ENCODE results near the gene HIP1.
"Not testable (repeated sequence)": the region's sequence is repeated elsewhere in the genome, so short reads cannot be mapped to it uniquely, and the experiment has no call there.

Gene HIP1

GRCh38 chr7:75738604-75738974 is at the start of gene HIP1:
Gene HIP1, minus strand, starts transcription at chr7:75738941. Its CDS starts 21 bp downstream, at chr7:75738920.
- ChIA-PET POLR2A (interaction anchor here (0.9 kb wide), 1 partner anchor 26 kb away, joined by 4 read pairs; no protein-coding TSS in a partner anchor), CTCF (no interaction called here)

GRCh38 chr7:75788154-75788847 is 49.6 kb upstream of the HIP1 start:
- DNase-seq (ENCODE audit: low read depth, low spot score); H3K4me3 ChIP-seq (ENCODE audit: low read depth, low read length); CTCF ChIA-PET; POLR2A ChIA-PET: not testable (repeated sequence)

More at GRCh38 chr7:75738604-75738974, at the start of gene HIP1:
- no peak for DNase-seq (ENCODE audit: low read depth, low spot score)
- H3K4me3 ChIP-seq (ENCODE audit: low read depth, low read length), result peak within 1 kb of the TSS; percentile 94
- TF ChIP-seq CTCF (IDR thresholded peaks at IDR 0.05; ENCODE audit: insufficient read depth, low read length, missing control alignments), result no peak

- CTCF ChIA-PET, result interaction anchor here (0.6 kb wide), 1 partner anchor 89 kb away, joined by 3 read pairs; no protein-coding TSS in a partner anchor
- DNase-seq (ENCODE audit: low read depth, low spot score); H3K4me3 ChIP-seq (ENCODE audit: low read depth, low read length); POLR2A ChIA-PET: not testable (repeated sequence)
Observed at GRCh38 chr7:75783058-75783457, 44.3 kb upstream of the HIP1 start.

GRCh38 chr7:75780647-75781273 is 42.0 kb upstream of the HIP1 start:
- DNase-seq (ENCODE audit: low read depth, low spot score); CTCF ChIA-PET; H3K4me3 ChIP-seq (ENCODE audit: low read depth, low read length); POLR2A ChIA-PET: not testable (repeated sequence)

GRCh38 chr7:75779516-75779915 is 40.8 kb upstream of the HIP1 start:
- CTCF ChIA-PET; H3K4me3 ChIP-seq (ENCODE audit: low read depth, low read length); DNase-seq (ENCODE audit: low read depth, low spot score); POLR2A ChIA-PET: not testable (repeated sequence)

DNA sequence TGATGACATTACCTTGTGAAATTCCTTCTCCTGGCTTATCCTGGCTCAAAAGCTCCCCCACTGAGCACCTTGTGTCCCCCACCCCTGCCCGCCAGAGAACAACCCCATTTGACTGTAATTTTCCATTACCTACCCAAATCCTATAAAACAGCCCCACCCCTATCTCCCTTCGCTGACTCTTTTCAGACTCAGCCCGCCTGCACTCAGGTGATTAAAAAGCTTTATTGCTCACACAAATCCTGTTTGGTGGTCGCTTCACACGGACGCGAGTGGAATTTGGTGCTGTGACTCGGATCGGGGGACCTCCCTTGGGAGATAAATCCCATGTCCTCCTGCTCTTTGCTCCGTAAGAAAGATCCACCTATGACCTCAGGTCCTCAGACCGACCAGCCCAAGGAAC is 40.3 kb upstream of the HIP1 start:
- CTCF ChIA-PET; H3K4me3 ChIP-seq (ENCODE audit: low read depth, low read length); DNase-seq (ENCODE audit: low read depth, low spot score); POLR2A ChIA-PET: not testable (repeated sequence)

GRCh38 chr7:75776295-75776971 is 37.7 kb upstream of the HIP1 start:
- ChIA-PET CTCF (interaction anchor here (1.5 to 1.8 kb wide), 2 partner anchors 14 to 244 kb away, joined by 6 to 8 read pairs; no protein-coding TSS in a partner anchor), POLR2A (no interaction called here)
- H3K4me3 ChIP-seq (ENCODE audit: low read depth, low read length), result no peak overlapping the region
- no peak for TF ChIP-seq CTCF (IDR thresholded peaks at IDR 0.05; ENCODE audit: insufficient read depth, low read length, missing control alignments)
- DNase-seq (ENCODE audit: low read depth, low spot score), result peak; percentile 77

DNA sequence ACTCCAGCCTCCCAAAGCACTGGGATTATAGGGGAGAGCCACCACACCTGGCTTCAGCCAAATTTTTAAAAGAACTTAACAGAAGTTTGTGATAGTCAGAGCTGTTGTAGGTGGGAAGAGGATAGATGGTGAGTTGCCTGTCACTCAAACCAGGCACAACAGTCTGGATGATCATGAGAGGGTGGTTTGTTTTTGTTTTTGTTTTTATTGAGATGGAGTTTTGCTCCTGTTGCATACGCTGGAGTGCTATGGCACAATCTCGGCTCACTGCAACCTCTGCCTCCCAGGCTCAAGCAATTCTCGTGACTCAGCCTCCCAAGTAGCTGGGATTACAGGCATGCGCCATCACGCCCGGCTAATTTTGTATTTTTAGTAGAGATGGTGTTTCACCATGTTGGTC is 35.2 kb upstream of the HIP1 start:
- DNase-seq (ENCODE audit: low read depth, low spot score); H3K4me3 ChIP-seq (ENCODE audit: low read depth, low read length); POLR2A ChIA-PET: not testable (repeated sequence)
- CTCF ChIA-PET, result interaction anchor here (1.3 kb wide), 1 partner anchor 11 kb away, joined by 4 read pairs; no protein-coding TSS in a partner anchor

GRCh38 chr7:75772081-75773077 is 33.6 kb upstream of the HIP1 start, which contains the start of gene CCL26:
Gene CCL26, minus strand, starts transcription at chr7:75772211. Its CDS starts 35 bp downstream, at chr7:75772176.
- ChIA-PET POLR2A (no interaction called here), CTCF (interaction anchor here (1.3 kb wide), 1 partner anchor 248 kb away, joined by 4 read pairs; no protein-coding TSS in a partner anchor)
- peak; percentile 40 for DNase-seq (ENCODE audit: low read depth, low spot score)
- H3K4me3 ChIP-seq (ENCODE audit: low read depth, low read length), result no peak within 1 kb of the TSS
- no peak for TF ChIP-seq CTCF (IDR thresholded peaks at IDR 0.05; ENCODE audit: insufficient read depth, low read length, missing control alignments)

Data from AG04449 (cell line).